SU-DHL-6 (cell line): ENCODE results near the gene ADARB2.

ENCODE experiments used
- EZH2phosphoT487 ChIP-seq: fragments of 200-600 bp; sonication (generic), shearing (Covaris generic); conservative IDR thresholded peaks from 2 replicates; pipeline ENCODE4 v1.6.1; 2018; ENCODE audit warnings: mild to moderate bottlenecking, antibody characterized with exemption, low read length, moderate library complexity, mixed read lengths
- TF ChIP-seq, protein P1 (sequence below): fragments of 200-600 bp; sonication (generic); IDR thresholded peaks from one replicate; pipeline ENCODE4 v1.5.1; 2017; ENCODE audit warnings: antibody characterized with exemption, mild to moderate bottlenecking, low read length, moderate library complexity; ENCODE audit not compliant: insufficient read depth, poor library complexity, severe bottlenecking

DNA sequence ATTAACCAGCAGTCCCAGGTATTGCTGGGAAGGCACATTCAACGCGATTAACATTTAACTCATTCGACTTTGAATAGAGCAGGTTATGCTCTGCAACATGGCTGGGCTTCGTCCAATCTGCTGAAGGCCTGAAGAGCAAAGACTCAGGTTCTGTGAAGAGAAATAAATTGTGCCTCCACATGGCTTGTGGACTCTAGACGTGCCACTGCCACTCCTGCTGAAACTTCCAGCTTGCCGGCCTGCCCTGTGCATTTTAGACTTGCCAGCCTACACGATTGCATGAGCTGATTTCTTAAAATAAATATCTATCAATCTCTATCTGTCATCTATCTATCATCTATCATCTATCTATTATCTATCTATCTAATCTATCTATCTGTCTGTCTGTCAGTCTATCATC, 543.2 kb downstream of the ADARB2 start:
- TF ChIP-seq, protein P1, sequence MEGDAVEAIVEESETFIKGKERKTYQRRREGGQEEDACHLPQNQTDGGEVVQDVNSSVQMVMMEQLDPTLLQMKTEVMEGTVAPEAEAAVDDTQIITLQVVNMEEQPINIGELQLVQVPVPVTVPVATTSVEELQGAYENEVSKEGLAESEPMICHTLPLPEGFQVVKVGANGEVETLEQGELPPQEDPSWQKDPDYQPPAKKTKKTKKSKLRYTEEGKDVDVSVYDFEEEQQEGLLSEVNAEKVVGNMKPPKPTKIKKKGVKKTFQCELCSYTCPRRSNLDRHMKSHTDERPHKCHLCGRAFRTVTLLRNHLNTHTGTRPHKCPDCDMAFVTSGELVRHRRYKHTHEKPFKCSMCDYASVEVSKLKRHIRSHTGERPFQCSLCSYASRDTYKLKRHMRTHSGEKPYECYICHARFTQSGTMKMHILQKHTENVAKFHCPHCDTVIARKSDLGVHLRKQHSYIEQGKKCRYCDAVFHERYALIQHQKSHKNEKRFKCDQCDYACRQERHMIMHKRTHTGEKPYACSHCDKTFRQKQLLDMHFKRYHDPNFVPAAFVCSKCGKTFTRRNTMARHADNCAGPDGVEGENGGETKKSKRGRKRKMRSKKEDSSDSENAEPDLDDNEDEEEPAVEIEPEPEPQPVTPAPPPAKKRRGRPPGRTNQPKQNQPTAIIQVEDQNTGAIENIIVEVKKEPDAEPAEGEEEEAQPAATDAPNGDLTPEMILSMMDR: no peak
- TF ChIP-seq EZH2phosphoT487: no peak
